ENCODE results near the gene SKIDA1.

SKIDA1 gene

DNA sequence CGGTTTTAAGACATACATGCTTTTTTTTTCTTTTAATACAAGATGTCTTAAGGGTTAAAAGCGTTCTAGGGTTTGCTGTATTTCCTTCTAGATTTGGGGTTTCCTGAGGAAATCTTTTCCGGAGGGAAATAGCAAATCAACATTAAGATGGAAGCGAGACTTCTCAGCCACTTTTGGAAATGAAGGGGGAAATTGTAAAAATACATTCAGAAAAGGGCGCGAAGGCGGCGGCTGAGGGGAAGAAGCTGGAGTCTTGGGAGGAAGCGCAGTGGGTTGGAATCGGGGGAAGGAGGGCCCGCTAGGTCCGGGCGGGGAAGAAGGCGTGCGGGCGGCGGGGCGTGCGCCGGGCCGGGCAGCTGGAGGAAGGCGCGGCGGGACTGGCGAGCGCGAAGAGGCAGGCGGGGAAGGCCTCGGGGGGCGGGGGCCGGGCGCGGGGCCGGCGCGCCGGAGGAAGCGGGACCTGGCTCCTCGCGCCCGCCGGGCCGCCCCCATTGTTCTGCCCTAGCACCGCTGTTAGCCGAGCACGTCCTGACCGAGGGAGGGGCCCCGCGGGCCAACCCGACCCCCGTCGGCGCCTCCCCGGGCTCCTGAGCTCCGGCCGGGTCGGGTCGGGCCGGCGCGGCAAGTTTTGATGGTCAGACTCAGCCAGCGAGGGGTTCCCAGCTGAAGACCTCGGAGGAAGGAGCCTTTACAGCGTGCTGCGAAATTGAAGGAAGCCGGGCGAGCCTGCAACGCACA, 1.5 kb upstream of the SKIDA1 start:
- peaks cover 55% of the 10 kb centered on the region for H3F3A ChIP-seq (ENCODE audit: control insufficient read depth, insufficient read depth)
- H3K4me1 ChIP-seq (ENCODE audit: control insufficient read depth, low read length): peaks cover 64% of the 10 kb centered on the region
- no peaks in the 10 kb centered on the region for H4K20me1 ChIP-seq (ENCODE audit: control insufficient read depth, insufficient read depth, low read depth, low read length)
- no peaks in the 10 kb centered on the region for H3K9me3 ChIP-seq (ENCODE audit: control insufficient read depth, insufficient read depth, low read length)
- H3K79me2 ChIP-seq (ENCODE audit: control insufficient read depth, low read length): no peaks in the 10 kb centered on the region
- no peaks in the 10 kb centered on the region for H3K27me3 ChIP-seq (ENCODE audit: control insufficient read depth, low read length)
- H3K9me2 ChIP-seq (replicated peaks; ENCODE audit: control insufficient read depth, low read length): no peaks in the 10 kb centered on the region
- peak overlapping the region; percentile 87 for H3K27ac ChIP-seq (ENCODE audit: low read depth, low read length)
- peak overlapping the region; percentile 84 for H3K4me3 ChIP-seq (ENCODE audit: low read length)
- H3K4me2 ChIP-seq (ENCODE audit: low read length): peak overlapping the region; percentile 93
- TF ChIP-seq, protein P1, sequence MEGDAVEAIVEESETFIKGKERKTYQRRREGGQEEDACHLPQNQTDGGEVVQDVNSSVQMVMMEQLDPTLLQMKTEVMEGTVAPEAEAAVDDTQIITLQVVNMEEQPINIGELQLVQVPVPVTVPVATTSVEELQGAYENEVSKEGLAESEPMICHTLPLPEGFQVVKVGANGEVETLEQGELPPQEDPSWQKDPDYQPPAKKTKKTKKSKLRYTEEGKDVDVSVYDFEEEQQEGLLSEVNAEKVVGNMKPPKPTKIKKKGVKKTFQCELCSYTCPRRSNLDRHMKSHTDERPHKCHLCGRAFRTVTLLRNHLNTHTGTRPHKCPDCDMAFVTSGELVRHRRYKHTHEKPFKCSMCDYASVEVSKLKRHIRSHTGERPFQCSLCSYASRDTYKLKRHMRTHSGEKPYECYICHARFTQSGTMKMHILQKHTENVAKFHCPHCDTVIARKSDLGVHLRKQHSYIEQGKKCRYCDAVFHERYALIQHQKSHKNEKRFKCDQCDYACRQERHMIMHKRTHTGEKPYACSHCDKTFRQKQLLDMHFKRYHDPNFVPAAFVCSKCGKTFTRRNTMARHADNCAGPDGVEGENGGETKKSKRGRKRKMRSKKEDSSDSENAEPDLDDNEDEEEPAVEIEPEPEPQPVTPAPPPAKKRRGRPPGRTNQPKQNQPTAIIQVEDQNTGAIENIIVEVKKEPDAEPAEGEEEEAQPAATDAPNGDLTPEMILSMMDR (IDR thresholded peaks at IDR 0.05; ENCODE audit: low read depth, low read length, poor library complexity, severe bottlenecking): no peak
- TF ChIP-seq EZH2phosphoT487 (IDR thresholded peaks at IDR 0.05; ENCODE audit: borderline replicate concordance, low read length): no peak
- no peaks in the 10 kb centered on the region for H3K36me3 ChIP-seq (ENCODE audit: control insufficient read depth, low read length)

DNA sequence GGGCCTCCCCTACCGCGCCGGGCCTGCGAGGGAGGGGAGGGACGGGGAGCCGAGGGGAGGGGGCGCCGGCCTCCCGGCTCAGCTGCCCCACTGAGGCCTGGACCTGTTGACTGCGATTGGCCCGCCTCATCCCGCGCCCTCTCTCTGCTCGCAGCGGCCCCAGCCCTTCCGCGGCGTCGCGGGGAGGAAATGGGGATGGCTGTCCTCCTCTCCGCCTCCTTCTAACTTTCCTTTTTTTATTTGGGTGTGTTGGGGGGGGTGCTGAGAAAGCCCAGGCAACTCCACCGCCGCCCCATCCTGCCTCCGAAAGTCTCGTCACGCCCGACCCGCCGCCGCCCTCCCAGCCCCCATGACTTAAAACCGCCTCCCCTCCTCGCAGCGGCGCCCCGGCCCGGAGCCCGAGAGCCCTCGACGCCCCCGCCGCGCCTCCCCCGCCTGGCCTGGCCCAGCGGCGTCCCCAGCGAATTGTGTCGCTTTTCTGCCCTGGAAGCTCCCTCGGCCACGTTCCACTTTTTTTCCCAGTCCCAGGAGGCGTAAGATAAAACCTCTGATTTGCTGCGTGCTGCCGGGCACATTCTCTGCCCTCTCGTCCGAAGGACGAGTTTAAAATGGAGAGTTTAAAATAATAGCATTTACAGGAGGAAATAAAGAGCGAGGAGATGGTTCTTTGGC, 842 bp upstream of the SKIDA1 start:
- no peaks in the 10 kb centered on the region for H4K20me1 ChIP-seq (ENCODE audit: control insufficient read depth, insufficient read depth, low read depth, low read length)
- peak overlapping the region; percentile 84 for H3K4me3 ChIP-seq (ENCODE audit: low read length)
- H3K4me2 ChIP-seq (ENCODE audit: low read length): peak overlapping the region; percentile 93
- H3K9me3 ChIP-seq (ENCODE audit: control insufficient read depth, insufficient read depth, low read length): no peaks in the 10 kb centered on the region
- peaks cover 58% of the 10 kb centered on the region for H3F3A ChIP-seq (ENCODE audit: control insufficient read depth, insufficient read depth)
- no peaks in the 10 kb centered on the region for H3K27me3 ChIP-seq (ENCODE audit: control insufficient read depth, low read length)
- H3K36me3 ChIP-seq (ENCODE audit: control insufficient read depth, low read length): no peaks in the 10 kb centered on the region
- TF ChIP-seq, protein P1 (IDR thresholded peaks at IDR 0.05; ENCODE audit: low read depth, low read length, poor library complexity, severe bottlenecking): no peak
- no peak for TF ChIP-seq EZH2phosphoT487 (IDR thresholded peaks at IDR 0.05; ENCODE audit: borderline replicate concordance, low read length)
- H3K27ac ChIP-seq (ENCODE audit: low read depth, low read length): peak overlapping the region; percentile 87
- no peaks in the 10 kb centered on the region for H3K79me2 ChIP-seq (ENCODE audit: control insufficient read depth, low read length)
- no peaks in the 10 kb centered on the region for H3K9me2 ChIP-seq (replicated peaks; ENCODE audit: control insufficient read depth, low read length)
- peaks cover 60% of the 10 kb centered on the region for H3K4me1 ChIP-seq (ENCODE audit: control insufficient read depth, low read length)

DNA sequence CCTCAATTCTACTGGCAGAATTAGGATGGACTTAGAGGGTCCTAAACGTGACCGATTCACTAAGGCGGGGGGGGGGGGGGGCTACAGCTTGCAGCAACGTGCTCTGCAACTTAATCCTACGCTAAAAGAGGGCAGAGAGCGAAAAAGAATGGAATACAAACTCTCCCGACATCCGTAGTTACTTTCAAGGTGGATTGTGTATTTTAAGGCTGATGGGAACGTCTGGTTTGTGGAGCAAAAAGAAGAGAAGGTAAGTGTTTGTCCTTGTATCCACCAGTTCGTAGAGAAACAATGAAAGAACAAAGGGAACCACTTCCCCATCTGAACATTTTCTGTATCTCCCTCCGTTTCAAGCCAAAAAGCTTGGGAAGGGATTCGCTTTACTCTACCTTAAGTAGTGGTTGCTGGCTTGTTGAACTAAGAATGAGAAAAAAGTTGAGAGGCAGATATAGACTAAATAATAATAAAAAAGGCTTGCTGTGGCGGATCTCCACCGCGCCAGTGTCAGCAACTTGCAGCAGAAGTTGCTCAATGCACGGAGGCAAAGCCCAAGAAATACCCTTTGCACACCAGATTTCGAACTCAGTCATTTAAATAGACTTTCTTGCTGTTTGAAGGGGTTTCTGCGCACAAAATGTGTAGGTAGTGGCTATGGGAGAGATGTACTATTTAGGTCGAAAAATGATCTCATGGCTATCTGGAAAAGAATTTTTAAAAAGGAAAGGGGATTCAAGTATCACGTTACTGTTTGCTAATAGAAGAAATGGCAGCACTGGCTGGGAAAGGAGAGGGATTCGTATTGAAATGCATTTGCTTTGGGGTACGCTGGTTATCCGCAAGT, 736 bp downstream of the SKIDA1 start:
- Histone ChIP-seq H3K79me2 (ENCODE audit: control insufficient read depth, low read length) (no peaks in the 10 kb centered on the region), H3K27ac (ENCODE audit: low read depth, low read length) (peak overlapping the region; percentile 87), H3K9me2 (replicated peaks; ENCODE audit: control insufficient read depth, low read length) (no peaks in the 10 kb centered on the region), H3K27me3 (ENCODE audit: control insufficient read depth, low read length) (peaks cover 4% of the 10 kb centered on the region), H3K9me3 (ENCODE audit: control insufficient read depth, insufficient read depth, low read length) (no peaks in the 10 kb centered on the region), H3F3A (ENCODE audit: control insufficient read depth, insufficient read depth) (peaks cover 43% of the 10 kb centered on the region), H3K4me3 (ENCODE audit: low read length) (peak overlapping the region; percentile 84), H4K20me1 (ENCODE audit: control insufficient read depth, insufficient read depth, low read depth, low read length) (no peaks in the 10 kb centered on the region), H3K36me3 (ENCODE audit: control insufficient read depth, low read length) (no peaks in the 10 kb centered on the region), H3K4me2 (ENCODE audit: low read length) (peak overlapping the region; percentile 93), H3K4me1 (ENCODE audit: control insufficient read depth, low read length) (peaks cover 55% of the 10 kb centered on the region)
- TF ChIP-seq, protein P1 (IDR thresholded peaks at IDR 0.05; ENCODE audit: low read depth, low read length, poor library complexity, severe bottlenecking): no peak
